Measurements from ENCODE around the gene EPRS1.
A peak's percentile ranks its signal among the peaks of the same experiment; 100 is the strongest.
"Not testable (repeated sequence)": the region's sequence is repeated elsewhere in the genome, so short reads cannot be mapped to it uniquely, and the experiment has no call there.

Gene EPRS1

GRCh38 chr1:220046052-220046930, at the start of gene EPRS1:
TSS of gene EPRS1 (minus strand) at chr1:220046505. CDS start at chr1:220046388, 117 bp downstream.
- peak; percentile 97 for DNase-seq (ENCODE audit: low spot score)
- H3K27ac ChIP-seq, result peak within 1 kb of the TSS; percentile 92
- ChIA-PET CTCF (interaction anchor here (0.9 kb wide), 1 partner anchor 59 kb away, joined by 7 read pairs; no protein-coding TSS in a partner anchor), POLR2A (ENCODE audit: low non-redundant PET) (interaction anchor here (0.6 kb wide), 2 partner anchors 42 to 182 kb away, joined by 3 to 6 read pairs; no protein-coding TSS in a partner anchor)
- TF ChIP-seq CTCF (conservative IDR thresholded peaks at IDR 0.05; ENCODE audit: low read depth), result peak; percentile 65

GRCh38 chr1:220094016-220094911, 48.0 kb upstream of the EPRS1 start, which contains the start of gene IARS2:
TSS of gene IARS2 (plus strand) at chr1:220094132. CDS start at chr1:220094217, 85 bp downstream.
- peak; percentile 97 for DNase-seq (ENCODE audit: low spot score)
- POLR2A ChIA-PET (ENCODE audit: low non-redundant PET), result no interaction called here
- H3K27ac ChIP-seq, result peak within 1 kb of the TSS; percentile 83
- TF ChIP-seq CTCF (conservative IDR thresholded peaks at IDR 0.05; ENCODE audit: low read depth), result no peak
- CTCF ChIA-PET, result interaction anchor here (1.9 kb wide), 1 partner anchor 124 kb away, joined by 5 read pairs; no protein-coding TSS in a partner anchor

- TF ChIP-seq CTCF (conservative IDR thresholded peaks at IDR 0.05; ENCODE audit: low read depth), result no peak
- peak overlapping the region; percentile 83 for H3K27ac ChIP-seq
- DNase-seq (ENCODE audit: low spot score), result no peak
- CTCF ChIA-PET, result interaction anchor here (0.7 to 1.9 kb wide), 2 partner anchors 96 to 125 kb away, joined by 4 to 5 read pairs; no protein-coding TSS in a partner anchor
- POLR2A ChIA-PET (ENCODE audit: low non-redundant PET), result interaction anchor here (0.6 kb wide), 1 partner anchor 185 kb away, joined by 3 read pairs; no protein-coding TSS in a partner anchor
Observed at GRCh38 chr1:220093361-220094015, 47.2 kb upstream of the EPRS1 start.

GRCh38 chr1:220092694-220093093, 46.4 kb upstream of the EPRS1 start:
- no peak overlapping the region for H3K27ac ChIP-seq
- ChIA-PET POLR2A (ENCODE audit: low non-redundant PET) (no interaction called here), CTCF (interaction anchor here (0.7 kb wide), 2 partner anchors 45 to 97 kb away, joined by 3 to 4 read pairs; no protein-coding TSS in a partner anchor)
- no peak for DNase-seq (ENCODE audit: low spot score)
- no peak for TF ChIP-seq CTCF (conservative IDR thresholded peaks at IDR 0.05; ENCODE audit: low read depth)

GRCh38 chr1:220089650-220090556, 43.6 kb upstream of the EPRS1 start, which contains the start of gene BPNT1:
TSS of gene BPNT1 (minus strand) at chr1:220089788. CDS start at chr1:220079846, 9,942 bp downstream.
- 0 out of 2 replicates have a peak, but pooled peaks have one; percentile 18 for TF ChIP-seq CTCF (conservative IDR thresholded peaks at IDR 0.05; ENCODE audit: low read depth)
- ChIA-PET POLR2A (ENCODE audit: low non-redundant PET) (interaction anchor here (0.7 to 0.8 kb wide), 5 partner anchors 10 to 702 kb away, joined by 3 to 10 read pairs (median 4); no protein-coding TSS in a partner anchor), CTCF (interaction anchor here (0.6 to 1.1 kb wide), 6 partner anchors 9 to 331 kb away, joined by 3 to 6 read pairs (median 4); no protein-coding TSS in a partner anchor)
- H3K27ac ChIP-seq, result peak within 1 kb of the TSS; percentile 69
- DNase-seq (ENCODE audit: low spot score), result peak; percentile 98

- H3K27ac ChIP-seq; DNase-seq (ENCODE audit: low spot score); POLR2A ChIA-PET (ENCODE audit: low non-redundant PET); CTCF ChIA-PET: not testable (repeated sequence)
Observed at GRCh38 chr1:220086261-220086686, 40.0 kb upstream of the EPRS1 start.

Measured in RWPE1 (cell line).